Kidney epithelial cell (primary cell): ENCODE data around the gene TEX14. TPM values are rescaled to one million over a fixed set of nuclear protein-coding genes. Genes with fewer than 3 reads are reported as not detected.

Experiments used
- DNase-seq: peaks from one replicate; pipeline ENCODE4 v3.0.0-alpha.2; 2010; ENCODE audit warnings: low read depth
- H3K27me3 ChIP-seq: 2 replicates; pipeline ENCODE4 v1.6.0; 2011; ENCODE audit warnings: low read length; ENCODE audit not compliant: control insufficient read depth, insufficient read depth
- H3K36me3 ChIP-seq: 2 replicates; pipeline ENCODE4 v1.5.1; 2011; ENCODE audit warnings: low read length; ENCODE audit not compliant: control insufficient read depth, insufficient read depth
- H3K4me3 ChIP-seq: 2 replicates; pipeline ENCODE4 v1.5.1; 2011; ENCODE audit warnings: low read depth, mild to moderate bottlenecking, control low read depth, low read length
- total RNA-seq: library from RNA; depleted of rRNA; stranded (reverse); fragments of >200 nt; gene quantifications from 2 replicates; pipeline ENCODE4 v1.2.3, GENCODE V29; 2015
- TF ChIP-seq, protein P1 (sequence below): IDR thresholded peaks from 2 replicates; pipeline ENCODE4 v1.5.1; 2011; ENCODE audit warnings: mild to moderate bottlenecking, moderate library complexity, low read length, control low read depth, inconsistent platforms; ENCODE audit not compliant: insufficient read depth, poor library complexity, severe bottlenecking

TEX14 gene
- total RNA-seq, 1 donor from 2014 or later: 0.04 TPM

DNA sequence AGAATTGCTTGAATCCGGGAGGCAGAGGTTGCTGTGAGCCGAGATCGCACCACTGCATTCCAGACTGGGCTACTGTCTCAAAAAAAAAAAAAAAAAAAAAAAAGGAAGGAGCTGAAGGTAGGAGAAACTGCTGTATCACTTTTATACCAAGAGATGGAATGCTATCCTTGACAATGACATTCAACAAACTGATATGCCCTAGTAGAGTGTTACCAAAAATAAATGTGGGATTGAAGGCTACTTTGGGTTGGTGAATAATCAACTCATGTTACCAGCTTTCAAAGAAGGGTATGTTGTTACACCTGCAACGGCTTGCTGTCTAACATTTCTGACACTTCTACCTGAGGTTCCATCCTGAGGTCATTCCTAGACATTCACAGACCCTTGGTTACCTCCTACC, 84.9 kb downstream of the TEX14 start:
- Histone ChIP-seq H3K27me3 (peaks cover 2% of the 10 kb centered on the region), H3K36me3 (no peaks in the 10 kb centered on the region), H3K4me3 (no peak overlapping the region)
- TF ChIP-seq, protein P1, sequence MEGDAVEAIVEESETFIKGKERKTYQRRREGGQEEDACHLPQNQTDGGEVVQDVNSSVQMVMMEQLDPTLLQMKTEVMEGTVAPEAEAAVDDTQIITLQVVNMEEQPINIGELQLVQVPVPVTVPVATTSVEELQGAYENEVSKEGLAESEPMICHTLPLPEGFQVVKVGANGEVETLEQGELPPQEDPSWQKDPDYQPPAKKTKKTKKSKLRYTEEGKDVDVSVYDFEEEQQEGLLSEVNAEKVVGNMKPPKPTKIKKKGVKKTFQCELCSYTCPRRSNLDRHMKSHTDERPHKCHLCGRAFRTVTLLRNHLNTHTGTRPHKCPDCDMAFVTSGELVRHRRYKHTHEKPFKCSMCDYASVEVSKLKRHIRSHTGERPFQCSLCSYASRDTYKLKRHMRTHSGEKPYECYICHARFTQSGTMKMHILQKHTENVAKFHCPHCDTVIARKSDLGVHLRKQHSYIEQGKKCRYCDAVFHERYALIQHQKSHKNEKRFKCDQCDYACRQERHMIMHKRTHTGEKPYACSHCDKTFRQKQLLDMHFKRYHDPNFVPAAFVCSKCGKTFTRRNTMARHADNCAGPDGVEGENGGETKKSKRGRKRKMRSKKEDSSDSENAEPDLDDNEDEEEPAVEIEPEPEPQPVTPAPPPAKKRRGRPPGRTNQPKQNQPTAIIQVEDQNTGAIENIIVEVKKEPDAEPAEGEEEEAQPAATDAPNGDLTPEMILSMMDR: no peak
- no peak for DNase-seq

DNA sequence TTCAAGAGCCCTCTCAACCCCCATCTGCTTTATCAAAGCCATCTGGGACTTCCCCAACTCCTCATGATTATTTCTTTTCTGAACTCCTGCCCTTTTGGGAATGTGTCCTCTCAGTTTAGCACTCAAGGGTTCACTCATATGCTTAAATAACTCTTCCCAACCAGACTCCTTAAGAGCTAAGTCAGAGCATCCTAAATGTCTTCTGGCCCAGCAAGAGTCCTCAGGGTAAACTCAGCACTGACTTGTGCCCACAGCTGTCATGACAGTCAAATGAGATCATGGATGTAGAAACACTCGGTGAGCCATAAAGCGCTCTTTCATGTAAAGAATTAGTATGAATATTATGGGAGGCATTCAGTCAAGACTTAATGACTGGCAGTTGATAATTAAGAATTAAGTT, 85.9 kb downstream of the TEX14 start:
- TF ChIP-seq, protein P1: no peak
- no peak for DNase-seq
- Histone ChIP-seq H3K36me3 (no peaks in the 10 kb centered on the region), H3K4me3 (no peak overlapping the region), H3K27me3 (no peaks in the 10 kb centered on the region)

DNA sequence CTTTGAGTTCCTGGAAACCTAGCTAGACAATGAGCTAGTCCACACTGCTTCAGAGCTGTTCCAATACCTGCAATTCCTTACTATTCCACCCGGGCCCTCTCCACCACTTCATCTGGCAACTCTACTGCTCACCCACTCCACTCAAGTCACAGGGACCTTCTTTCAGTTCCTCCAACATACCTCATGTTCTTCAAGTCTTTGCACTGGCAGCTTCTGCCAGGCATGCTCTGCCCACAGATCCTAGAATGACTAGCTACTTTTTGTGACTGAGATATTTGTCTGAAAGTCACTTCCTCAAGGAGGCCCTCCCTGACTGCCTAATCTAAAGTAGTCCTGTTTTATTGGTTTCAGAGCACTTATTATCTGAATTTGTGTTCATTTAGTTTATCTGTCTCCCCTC, 86.4 kb downstream of the TEX14 start:
- TF ChIP-seq, protein P1: no peak
- Histone ChIP-seq H3K27me3 (no peaks in the 10 kb centered on the region), H3K36me3 (no peaks in the 10 kb centered on the region), H3K4me3 (no peak overlapping the region)
- DNase-seq: no peak

DNA sequence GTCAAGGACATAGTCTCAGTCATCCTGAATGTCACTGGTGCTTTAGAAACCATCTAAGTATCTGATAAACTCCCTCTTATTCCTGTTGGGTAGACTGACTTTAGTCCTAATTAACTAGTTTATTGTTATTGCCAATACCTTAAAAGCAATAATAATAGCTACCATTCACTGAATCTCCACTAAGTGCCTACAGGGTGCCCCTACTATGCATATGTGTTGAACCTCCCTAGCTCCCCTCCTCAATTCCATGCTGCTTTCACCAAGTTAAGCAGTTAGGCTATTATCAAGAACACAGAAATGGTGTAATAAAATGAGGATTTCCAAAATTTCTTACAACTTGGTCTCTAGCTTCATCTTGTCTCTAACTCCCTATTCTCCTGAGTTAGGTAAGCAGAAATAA, 89.9 kb downstream of the TEX14 start:
- Histone ChIP-seq H3K27me3 (no peaks in the 10 kb centered on the region), H3K36me3 (no peaks in the 10 kb centered on the region), H3K4me3 (no peak overlapping the region)
- TF ChIP-seq, protein P1: no peak
- DNase-seq: no peak

DNA sequence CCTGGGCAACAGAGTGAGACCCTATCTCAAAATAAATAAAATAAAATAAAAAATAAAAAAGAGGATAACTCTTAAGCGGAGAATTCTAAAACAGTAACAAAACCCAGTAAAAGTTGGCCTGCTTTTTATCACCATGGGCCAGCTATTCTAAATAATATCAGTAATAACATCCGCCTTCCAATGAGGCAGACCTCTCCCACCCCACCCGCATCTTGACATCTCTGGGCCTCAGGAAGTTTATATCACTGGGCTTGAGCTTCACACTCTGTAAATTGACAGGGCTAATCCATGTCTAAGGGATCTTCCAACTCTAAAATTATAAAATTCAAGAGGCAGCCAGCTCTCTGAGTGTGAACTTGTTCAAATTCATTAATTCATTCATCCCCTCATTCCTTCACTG, 94.5 kb downstream of the TEX14 start:
- TF ChIP-seq, protein P1: no peak
- Histone ChIP-seq H3K36me3 (no peaks in the 10 kb centered on the region), H3K4me3 (no peak overlapping the region), H3K27me3 (no peaks in the 10 kb centered on the region)
- no peak for DNase-seq

DNA sequence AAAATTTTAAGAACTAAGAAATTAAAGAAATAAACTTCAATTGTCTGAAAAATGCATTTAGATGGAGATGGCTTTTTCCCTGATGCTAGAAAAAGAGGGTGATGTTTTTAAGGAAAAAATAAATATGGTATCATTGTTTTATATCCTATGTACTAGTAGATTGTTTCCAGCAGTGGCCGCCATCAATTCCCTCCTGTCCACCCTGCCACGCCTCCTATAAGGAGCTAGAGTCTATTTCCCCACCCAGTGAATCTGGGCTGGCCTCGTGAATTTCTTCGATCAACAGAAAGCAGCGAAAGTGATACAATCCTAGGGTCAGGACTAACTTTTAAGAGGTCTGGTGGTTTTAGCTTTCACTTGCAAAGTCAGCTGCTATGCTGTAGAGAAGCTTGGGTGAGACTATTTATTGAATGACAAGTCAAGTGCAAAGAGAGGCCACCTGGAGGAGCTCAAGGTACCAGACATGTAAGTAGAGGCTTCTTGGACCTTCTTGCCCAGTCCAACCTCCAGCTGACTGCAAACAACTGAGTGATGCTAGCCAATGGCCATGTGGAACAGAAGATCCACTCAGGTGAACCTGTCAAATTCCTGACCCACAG, 96.6 kb downstream of the TEX14 start:
- no peaks in the 10 kb centered on the region for H3K27me3 ChIP-seq
- no peak for DNase-seq
- H3K36me3 ChIP-seq: no peaks in the 10 kb centered on the region
- TF ChIP-seq, protein P1: no peak
- H3K4me3 ChIP-seq: no peak overlapping the region
